GM19035 (cell line): ENCODE measurements around the gene MCMBP.
A peak's percentile ranks its signal among the peaks of the same experiment; 100 is the strongest.
"Not testable (repeated sequence)": the region's sequence is repeated elsewhere in the genome, so short reads cannot be mapped to it uniquely, and the experiment has no call there.

Experiments used
- ATAC-seq: cut with Tn5 transposase; IDR thresholded peaks from one replicate; pipeline ENCODE4 v1.9.1; 2021; ENCODE audit not compliant: unreplicated experiment

MCMBP gene, protein sequence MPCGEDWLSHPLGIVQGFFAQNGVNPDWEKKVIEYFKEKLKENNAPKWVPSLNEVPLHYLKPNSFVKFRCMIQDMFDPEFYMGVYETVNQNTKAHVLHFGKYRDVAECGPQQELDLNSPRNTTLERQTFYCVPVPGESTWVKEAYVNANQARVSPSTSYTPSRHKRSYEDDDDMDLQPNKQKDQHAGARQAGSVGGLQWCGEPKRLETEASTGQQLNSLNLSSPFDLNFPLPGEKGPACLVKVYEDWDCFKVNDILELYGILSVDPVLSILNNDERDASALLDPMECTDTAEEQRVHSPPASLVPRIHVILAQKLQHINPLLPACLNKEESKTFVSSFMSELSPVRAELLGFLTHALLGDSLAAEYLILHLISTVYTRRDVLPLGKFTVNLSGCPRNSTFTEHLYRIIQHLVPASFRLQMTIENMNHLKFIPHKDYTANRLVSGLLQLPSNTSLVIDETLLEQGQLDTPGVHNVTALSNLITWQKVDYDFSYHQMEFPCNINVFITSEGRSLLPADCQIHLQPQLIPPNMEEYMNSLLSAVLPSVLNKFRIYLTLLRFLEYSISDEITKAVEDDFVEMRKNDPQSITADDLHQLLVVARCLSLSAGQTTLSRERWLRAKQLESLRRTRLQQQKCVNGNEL

DNA sequence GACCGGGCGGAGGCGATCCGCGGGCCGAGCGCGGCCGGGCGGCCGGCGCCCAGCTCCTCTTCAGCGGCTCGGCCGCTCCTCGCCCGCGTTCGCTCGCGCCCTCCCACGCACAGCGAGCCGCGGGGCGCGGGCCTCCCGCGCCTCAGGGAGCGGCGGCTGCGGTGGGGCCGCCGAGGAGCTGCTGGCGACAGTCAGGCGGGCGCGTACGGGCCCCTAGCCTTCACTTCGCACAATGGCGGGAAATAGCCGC is at the start of gene MCMBP:
MCMBP (minus strand) TSS at position 234 of the 250 bp plus-strand sequence. CDS start 259 bp downstream, outside the sequence.
- no peak for ATAC-seq

DNA sequence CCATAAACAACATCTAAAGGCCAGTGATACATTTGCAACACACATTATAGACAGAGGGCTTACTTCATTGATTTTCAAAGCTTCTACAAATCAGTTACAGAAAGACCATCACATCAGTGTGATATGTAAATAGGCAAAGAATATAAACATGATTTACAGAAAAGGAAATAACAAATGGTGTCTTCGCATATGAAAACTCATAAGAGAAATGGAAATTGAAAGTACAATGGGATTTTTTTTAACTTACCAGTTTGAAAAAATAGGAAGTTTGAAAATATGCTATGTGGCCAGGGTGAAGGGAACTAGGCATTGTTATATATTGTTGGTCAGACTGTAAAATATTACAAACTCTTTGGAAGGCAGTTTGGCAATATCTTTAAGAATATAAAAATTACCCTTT is 47.2 kb upstream of the MCMBP start:
- peak; percentile 59 for ATAC-seq

DNA sequence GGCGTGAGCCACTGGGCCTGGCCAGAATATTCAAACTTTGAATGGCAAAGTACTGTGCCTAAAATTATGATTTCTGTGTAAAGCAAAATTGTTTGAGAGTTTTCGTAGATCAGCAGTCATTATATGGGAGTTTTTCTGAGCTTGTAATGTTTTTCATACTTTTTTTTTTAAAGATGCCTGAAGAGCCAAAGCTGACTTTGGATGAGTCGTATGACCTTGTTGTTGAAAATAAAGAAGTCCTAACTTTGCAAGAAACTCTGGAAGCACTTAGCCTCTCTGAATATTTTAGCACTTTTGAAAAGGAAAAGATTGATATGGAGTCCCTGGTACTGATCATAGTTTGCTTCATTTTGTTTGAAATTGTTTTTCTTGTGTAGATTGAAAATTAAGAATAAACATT is 46.6 kb upstream of the MCMBP start:
- ATAC-seq = no peak

DNA sequence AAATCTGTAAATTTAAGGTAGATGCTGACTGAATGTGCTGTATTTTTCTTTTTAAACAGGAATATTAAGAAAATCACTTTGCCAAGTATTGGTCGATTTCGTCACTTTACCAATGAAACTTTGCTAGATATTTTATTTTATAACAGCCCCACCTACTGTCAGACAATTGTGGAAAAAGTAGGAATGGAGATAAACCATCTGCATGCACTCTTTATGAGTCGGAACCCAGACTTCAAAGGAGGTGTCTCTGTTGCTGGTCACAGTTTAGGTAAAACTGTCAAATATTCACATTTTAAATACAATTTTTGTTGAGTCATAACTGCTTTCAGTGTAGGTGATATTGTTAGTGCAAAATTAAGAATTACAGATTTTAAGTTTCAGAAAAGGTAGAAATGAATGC is 45.1 kb upstream of the MCMBP start:
- no peak for ATAC-seq

DNA sequence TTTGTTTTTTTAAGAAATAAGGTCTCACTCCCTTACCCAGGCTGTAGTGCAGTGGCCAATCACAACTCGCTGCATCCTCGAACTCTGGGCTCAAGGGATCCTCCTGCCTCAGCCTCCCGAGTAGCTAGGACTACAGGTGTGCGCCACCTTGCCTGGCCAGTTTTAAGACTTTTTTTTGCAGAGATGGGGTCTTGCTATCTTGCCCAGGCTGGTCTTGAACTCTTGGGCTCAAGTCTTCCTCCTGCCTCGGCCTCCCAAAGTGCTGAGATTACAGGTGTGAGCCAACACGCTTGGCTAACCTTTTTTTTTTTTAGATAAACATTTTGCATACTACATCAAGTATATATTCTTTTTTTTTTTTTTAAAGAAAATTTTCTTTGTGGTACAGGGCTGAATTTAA is 38.0 kb upstream of the MCMBP start:
- ATAC-seq = no peak

DNA sequence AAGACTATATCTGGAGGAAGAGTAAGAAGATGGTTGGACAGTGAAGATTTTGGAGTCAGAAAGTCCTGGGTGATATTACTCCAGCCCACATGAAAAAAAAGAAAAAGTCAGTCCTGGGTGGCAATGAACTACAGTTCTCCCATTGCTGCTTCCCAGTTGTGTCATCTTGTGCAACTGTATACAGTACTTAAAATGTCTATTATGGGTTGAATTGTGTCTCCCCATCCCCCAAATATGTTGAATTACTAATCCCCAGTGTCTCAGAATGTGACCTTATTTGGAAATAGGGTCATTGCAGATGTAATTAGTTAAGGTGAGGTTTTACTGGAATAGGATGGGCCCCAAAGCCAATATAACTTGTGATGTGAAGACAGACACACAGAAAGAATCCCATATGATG is 35.5 kb upstream of the MCMBP start:
- ATAC-seq = no peak

DNA sequence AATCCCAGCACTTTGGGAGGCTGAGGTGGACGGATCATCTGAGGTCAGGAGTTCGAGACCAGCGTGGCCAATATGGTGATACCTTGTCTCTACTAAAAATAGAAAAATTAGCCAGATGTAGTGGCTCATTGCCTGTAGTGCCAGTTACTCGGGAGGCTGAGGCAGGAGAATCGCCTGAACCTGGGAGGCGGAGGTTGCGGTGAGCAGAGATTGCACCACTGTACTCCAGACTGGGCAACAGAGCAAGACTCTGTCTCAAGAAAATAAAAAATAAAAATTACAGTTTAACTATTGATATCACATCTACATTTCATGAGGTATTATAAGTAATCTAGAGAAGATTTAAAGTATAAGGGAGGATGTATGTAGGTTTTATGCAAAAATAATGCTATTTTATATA is 35.1 kb upstream of the MCMBP start:
- not testable (repeated sequence) for ATAC-seq

DNA sequence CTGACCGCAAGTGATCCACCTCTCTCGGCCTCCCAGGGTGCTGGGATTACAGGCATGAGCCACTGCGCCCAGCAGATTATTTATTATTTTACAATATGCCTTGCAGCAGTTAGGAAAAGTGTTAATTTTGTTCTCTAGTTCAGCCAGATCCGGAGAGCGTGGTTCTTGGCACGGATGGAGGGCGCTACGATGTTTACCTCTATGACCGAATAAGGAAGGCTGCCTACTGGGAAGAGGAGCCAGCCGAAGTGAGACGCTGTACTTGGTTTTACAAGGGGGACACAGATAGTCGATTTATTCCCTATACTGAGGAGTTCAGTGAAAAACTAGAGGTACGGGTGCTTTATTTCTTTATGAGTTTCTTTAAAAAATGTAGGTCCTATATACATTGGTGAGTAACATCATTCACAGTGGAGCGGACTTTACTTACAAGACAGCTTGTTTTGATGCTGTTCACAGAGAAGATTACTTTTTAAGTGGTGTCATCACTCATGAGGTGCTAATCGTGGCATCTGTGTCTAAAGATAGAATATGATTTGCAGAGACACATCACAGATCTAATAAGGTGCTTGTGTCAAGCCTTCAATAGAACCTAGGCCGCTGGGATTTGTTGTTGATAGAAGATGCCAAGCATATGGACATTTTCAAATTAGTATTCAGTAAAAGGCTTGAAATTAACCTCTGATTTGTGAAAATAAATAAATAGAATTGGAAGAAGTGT is 31.5 kb upstream of the MCMBP start:
- no peak for ATAC-seq

DNA sequence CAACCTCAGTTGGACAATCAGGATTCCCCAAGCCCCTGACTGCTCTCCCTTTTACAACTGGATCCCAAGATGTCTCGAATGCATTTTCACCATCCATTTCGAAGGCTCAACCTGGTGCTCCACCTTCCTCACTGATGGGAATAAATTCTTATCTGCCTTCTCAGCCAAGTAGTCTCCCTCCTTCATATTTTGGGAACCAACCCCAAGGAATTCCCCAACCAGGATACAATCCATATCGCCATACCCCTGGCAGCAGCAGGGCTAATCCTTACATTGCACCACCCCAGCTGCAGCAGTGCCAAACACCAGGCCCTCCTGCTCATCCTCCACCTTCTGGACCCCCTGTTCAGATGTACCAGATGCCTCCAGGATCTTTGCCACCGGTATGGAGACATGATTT is 25.9 kb upstream of the MCMBP start:
- ATAC-seq = no peak

DNA sequence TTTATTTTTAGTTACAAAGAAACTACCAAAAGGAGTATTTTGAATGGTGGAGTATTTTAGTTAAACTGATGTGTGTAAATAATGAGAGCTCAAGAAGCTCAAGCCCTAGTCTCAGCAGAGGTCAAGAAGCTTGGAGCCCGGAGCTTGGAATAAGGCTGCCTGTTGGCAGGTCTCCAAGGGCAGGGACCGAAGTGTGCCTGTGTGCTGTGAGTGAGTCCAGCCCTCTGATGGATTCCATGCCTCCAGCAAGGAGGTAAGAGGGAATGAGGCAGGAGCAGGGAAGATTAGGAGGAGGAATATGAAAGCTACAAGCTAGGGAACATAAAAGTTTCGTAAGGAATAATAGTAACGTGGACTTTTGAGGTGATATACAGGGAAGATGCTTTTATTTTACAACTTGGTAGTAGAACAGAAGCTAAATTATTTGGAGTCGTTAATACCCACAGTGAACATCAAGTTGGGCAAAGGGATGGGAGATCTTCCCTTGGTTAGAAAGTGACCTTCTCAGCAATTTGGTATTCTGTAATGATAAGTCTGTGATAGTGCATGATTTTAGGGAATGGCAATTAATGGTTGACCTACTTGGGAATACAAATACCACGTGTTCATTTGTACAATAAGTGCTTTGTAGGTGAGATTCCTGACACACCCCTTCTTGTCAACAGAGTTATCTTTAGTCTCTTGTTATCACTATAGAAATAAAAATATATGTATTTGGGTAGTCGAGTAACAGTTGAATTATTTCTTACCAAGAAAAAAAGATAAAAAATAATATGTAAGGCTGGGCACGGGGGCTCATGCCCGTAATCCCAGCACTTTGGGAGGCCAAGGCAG is 24.5 kb upstream of the MCMBP start:
- no peak for ATAC-seq

DNA sequence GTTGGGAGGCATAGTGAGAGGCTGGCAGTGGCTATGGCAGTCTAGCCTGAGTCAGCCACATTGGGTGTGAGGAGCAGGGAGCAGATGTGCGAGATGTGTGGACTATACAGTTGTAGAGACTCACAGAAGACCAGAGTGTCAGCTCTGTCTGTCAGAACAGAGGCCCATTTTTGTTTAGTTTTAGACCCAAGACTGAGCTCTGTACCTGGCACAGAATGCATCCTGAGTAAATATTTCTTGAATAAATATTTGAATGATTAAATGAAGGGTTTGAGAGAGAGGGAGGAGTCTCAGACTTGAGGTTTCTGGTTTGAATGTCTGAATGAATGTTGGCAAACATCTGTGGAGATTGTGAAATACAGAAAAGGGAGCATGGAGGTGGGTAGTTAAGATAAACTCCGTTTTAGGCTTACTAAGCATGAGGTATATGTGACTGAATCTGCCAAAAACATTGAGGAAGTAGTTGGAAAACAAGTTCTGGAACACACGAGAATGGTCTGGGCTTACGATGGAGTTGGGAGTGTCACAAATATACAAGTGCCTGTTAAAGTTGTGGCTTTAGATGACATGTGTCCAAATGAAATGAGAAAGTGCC is 23.5 kb upstream of the MCMBP start:
- ATAC-seq = no peak

DNA sequence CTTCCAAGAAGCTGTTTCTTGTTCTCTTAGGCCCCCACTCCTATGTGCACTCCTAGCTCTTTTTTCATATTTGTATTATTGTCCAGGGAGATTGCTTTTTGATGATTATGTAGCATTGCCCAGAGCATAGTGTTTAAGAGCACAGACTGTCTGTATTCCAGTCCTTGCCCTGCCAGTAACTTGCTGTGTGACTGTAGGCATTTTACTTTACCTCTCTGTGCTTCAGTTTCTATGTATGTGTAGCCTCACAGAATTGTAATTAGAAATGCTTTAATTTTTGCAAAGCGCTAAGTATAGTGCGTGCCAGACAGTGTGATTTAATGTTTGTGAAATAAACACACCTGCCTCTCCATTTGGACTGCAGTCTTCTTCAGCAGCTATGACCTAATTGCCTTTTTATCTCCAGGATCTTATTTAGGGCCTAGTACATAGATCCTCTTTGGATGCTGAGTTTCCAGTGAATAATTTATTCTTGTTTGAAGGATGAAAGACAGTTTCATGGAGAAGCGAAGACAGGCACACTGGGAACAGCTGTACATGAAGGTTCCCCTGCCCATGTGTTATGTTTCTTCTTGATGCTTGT is 21.3 kb upstream of the MCMBP start:
- no peak for ATAC-seq

DNA sequence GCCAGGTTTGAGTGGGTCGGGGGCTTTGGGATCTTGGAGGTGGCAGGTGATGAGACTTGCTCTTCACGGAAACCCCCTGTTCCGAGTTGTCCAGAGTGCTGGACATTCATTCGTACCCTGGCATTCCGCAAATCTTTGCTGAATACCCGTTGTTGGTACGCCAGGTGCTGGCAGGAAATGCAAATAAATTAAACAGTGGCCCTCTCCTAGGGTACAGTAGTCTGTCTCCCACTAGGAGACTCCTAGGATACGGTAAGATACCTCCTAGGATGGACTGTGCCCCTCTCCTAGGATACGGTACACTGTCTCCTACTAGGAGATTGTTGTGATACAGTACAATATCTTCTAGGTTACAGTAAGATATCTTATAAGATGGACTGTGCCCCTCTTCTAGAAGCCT is 20.4 kb upstream of the MCMBP start:
- ATAC-seq = peak; percentile 0

DNA sequence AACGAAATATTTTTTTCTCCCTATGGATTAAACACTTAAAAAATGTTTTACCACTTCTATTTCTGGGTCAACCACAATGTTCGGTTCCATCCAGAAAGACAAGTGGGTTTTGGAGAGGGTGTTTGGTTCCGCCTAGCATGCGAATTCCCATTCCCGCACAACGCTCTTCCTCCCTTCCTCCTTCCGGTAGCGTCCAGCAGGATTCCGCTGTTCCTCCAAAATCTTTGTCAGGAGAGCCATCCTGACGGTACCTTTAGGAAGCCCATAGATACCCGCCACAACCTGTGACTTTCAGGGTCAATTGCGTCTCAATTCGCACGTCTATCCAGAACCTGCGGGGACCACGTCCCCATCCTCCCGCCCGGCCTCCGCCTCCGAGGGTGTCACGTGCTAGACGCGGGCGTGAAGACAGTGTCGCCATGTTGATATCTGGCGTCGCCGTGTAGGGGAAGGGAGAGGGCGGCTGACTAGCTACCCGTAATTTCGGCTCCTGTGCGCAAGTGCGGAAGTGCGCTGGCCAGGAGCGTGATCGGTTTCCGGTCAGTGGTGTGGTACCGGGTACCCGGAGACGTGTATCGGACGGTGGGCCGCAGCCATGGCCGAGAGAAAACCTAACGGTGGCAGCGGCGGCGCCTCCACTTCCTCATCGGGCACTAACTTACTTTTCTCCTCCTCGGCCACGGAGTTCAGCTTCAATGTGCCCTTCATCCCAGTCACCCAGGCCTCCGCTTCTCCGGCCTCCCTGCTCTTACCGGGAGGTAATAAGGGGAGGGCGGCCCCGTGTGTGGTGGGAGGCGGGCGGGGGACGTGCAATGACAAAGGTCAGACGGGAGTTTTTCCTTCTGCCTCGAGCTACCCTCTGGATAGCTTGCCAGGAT is 19.8 kb upstream of the MCMBP start, which contains the start of gene SEC23IP:
SEC23IP (plus strand) TSS at position 543 of the 878 bp plus-strand sequence; CDS start at position 596, 53 bp downstream.
- ATAC-seq = peak; percentile 99

DNA sequence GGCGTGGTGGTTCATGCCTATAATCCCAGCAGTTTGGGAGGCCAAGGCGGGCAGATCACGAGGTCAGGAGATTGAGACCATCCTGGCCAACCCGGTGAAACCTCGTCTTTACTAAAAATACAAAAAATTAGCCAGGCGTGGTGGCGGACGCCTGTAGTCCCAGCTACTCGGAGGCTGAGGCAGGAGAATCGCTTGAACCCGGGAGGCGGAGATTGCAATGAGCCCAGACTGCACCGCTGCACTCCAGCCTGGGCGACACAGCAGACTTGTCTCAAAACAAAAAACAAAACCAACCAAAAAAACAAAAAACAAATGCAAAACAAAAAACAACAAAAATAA is 19.2 kb upstream of the MCMBP start:
- ATAC-seq = not testable (repeated sequence)

DNA sequence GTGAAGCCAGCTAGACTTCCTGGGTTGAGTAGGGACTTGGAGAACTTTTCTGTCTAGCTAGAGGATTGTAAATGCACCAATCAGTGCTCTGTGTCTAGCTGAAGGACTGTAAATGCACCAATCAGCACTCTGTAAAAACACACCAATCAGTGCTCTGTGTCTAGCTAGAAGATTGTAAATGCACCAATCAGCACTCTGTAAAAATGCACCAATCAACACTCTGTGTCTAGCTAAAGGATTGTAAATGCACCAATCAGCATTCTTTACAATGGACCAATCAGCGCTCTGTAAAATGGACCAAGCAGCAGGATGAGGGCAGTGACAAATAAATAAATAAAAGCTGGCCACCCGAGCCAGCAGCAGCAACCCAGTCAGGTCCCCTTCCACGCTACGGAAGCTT is 17.7 kb upstream of the MCMBP start:
- not testable (repeated sequence) for ATAC-seq

DNA sequence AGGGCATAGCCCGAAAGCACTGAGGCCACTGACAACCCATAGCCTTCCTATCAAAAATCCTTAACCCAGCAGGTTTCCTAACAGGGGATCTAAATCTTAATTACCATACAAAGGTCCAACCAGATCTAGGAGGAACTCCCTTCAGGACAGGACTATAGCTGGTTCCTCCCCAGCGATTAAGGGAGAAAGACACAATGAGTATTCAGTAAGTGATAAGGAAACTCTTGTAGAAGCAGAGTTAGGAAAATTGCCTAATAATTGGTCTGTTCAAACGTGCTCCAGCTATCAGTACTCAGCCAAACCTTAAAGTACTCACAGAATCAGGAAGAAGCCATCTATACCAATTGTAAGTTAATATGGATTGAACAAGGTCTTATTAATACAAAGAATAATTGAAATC is 16.6 kb upstream of the MCMBP start:
- not testable (repeated sequence) for ATAC-seq

DNA sequence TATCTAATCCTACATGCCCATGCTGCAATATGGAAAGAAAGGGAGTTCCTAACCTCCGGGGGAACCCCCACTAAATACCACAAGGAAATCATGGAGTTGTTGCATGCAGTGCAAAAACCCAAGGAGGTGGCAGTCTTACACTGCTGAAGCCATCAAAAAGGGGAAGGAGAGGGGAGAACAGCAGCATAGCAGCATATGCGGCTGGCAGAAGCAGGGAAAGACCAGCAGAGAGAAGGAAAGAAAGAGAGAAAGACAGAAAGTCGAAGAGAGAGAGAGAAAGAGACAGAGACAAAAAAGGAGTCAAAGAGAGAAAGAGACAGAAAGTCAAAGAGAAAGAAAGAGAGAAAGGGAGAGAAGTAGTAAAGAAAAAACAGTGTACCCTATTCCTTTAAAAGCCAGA is 16.1 kb upstream of the MCMBP start:
- ATAC-seq = not testable (repeated sequence)

DNA sequence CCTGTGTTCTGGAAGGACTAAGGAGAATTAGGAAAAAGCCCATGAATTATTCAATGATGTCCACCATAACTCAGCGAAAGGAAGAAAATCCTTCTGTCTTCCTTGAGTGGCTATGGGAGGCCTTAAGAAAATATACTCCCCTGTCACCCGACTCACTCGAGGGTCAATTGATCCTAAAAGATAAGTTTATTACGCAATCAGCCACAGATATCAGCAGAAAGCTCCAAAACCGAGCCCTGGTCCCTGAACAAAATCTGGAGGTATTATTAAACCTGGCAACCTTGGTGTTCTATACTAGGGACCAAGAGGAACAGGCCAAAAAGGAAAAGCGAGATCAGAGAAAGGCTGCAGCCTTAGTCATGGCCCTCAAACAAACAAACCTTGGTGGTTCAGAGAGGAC is 13.4 kb upstream of the MCMBP start:
- ATAC-seq = not testable (repeated sequence)
